NCI-H146 (cell line): Measurements from ENCODE around the gene PNMA8A.

ENCODE experiments used
- DNase-seq: peaks from one replicate; lab custom pipeline; 2025; lab: John Stamatoyannopoulos, UW

PNMA8A gene

DNA sequence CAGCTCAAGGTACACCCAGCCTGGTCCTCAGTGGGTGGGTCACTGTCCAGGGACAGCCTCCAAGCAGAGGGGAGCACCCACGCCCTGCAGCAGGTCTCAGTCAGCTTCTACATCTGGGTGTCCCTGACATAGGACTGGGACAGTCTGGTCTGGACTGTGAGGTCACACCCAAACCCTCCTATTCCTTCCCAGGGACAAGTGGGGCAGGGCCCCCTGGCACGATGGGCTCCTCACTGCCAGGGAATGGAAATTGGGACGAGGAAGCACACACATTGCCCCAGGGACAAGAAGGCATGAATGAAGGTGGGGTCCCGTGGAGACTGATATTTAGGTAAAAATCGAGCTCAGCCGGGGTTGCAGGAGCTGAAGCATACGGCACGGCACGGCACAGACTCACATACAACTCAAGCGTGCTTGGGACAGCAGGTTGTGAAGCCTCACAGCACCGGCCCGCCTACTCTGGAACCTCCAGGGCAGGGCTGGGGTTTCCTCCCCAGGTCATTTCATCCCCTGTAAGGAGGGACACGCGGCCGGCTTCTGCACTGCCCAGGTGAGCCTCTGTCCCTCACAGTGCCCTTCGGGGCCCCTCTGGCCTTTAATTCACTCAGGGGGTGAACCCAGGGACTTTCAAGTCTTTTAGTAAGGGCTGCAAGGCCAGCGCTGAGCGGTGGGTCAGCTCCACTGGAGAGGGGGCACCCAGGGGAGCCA lies 20.8 kb upstream of the PNMA8A start:
- DNase-seq, result no peak

DNA sequence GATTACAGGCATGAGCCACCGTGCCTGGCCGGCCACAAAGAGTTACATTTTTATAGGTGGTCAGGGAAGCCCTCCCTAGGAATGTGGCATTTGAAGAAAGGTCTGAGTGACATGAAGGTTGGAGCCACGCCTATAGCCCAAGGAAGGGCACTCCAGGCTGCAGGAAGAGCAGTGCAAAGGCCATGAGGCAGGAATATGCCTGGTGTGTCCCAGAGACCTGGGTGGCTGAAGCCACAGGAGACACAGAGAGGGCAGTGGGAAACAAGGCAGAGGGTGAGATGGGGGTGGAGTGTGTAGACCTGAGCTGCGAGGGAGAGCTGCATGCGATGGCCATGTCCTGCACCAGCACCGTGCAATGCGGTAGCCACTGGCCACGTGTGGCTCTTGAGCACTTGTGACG lies 19.4 kb upstream of the PNMA8A start:
- DNase-seq, result no peak

- DNase-seq, result no peak
Observed at GRCh38 chr19:46489445-46490272, 18.3 kb upstream of the PNMA8A start.

- no peak for DNase-seq
Observed at GRCh38 chr19:46488551-46488950, 17.2 kb upstream of the PNMA8A start.

- peak; percentile 61 for DNase-seq
Observed at GRCh38 chr19:46487802-46488445, 16.6 kb upstream of the PNMA8A start.

DNA sequence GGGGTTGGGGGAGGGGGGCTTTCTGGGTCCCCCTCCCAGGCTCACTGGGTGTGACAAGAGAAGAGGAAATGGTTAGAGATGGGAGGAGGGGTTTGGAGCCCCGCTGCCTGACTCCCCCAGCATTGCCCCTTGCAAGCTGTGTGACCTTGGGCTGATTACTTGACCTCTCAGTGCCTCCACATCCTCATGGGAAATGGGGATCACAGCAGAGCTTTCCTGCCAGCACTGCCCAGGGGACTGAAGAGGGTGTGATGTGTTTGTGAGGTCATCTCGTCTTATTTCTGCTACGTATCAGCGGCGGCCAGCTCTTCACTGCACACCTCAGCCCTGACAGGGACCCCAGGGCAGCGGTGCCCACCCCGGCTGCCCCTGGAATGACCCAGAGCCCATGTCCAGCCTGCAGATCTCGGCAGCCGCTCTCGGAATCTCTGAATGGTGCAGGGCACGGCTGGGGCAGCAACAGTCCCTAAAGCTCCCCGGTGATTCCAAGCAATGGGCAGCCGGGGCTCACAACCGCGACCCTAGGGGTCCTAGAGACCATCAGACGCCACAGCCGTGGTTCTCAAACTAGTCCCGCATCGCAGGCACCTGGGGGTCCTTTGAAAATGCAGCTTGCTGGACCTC lies 15.9 kb upstream of the PNMA8A start:
- DNase-seq, result no peak

DNA sequence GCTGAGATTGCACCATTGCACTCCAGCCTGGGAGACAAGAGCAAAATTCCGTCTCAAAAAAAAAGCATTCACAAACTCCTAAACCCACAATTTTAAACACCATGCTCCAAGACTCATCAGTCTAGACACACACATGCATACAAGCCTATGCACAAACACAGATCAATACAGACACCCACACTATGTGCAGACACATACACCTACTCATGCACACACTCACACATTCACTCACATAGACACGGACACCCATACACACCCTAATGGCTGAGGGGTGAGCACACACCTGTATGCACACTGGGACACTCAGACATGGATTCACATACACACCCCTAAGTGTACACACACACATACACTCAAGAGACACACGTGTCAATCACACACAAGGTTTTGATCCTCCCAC lies 15.0 kb upstream of the PNMA8A start:
- DNase-seq, result no peak

DNA sequence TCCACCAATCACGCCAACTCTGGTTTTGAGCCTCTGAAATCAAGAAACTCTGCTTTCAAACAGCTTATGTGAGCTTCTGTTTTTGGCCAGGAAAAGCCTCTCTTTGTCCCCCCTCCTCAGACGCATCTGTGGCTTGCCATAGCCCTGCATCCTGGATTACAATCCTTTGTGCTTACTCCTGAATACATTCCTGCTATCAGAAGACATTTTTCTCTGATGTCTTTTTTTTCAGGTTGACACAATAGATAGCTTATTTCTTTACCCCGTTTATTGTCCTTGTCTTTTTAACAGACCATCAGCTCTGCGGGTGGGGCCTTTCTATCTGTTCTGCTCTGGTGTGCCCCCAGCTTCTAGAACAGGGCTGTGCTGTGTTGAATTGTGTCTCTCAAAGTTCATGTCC lies 13.3 kb upstream of the PNMA8A start:
- no peak for DNase-seq

GRCh38 chr19:46482631-46483030 lies 11.3 kb upstream of the PNMA8A start:
- DNase-seq, result no peak

DNA sequence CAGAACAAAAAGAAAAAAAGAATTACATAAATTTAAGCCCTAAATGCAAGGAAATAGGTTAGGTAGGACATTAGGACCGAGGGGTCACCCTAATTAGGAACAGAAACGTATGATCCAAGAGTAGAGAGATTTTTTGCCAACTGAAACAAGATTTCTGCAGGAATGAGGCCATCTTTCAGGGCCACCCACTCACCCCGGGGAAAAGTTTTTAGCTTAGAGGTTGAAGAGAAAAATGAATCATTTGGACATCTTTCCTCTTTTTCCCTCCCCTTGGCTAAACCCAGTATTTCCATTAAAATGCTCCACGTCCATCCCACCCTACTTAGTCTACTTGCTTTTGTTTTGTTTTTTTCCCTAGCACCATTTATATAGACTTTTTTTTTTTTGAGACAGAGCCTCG lies 10.6 kb upstream of the PNMA8A start:
- no peak for DNase-seq

DNA sequence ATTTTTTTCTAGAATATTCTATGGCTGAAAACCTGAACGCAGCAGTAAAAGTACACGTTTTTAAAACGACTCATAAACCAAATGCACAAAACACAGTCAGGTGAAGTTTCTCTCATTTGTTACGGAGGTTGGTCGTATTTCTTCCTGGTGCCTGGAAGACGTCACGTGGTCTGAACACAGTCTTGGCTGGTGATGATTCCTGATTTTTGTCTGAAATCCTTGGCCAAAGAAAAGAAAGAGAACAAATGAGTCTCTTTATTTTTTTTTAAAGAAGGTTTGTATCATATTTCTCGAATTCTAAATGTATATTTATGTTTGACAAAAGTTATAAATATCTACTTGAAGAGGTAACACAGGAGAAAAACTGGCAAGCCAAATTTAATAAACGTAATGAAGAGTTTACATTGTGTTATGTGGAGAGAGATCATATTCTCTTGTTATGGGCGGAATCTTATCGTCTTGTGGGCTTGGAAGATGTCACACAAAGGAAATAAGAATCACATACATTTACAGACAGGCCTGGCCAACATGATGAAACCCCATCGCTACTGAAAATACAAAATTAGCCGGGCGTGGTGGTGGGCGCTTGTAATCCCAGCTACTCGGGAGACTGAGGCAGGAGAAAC lies 10.0 kb upstream of the PNMA8A start:
- DNase-seq, result no peak

DNA sequence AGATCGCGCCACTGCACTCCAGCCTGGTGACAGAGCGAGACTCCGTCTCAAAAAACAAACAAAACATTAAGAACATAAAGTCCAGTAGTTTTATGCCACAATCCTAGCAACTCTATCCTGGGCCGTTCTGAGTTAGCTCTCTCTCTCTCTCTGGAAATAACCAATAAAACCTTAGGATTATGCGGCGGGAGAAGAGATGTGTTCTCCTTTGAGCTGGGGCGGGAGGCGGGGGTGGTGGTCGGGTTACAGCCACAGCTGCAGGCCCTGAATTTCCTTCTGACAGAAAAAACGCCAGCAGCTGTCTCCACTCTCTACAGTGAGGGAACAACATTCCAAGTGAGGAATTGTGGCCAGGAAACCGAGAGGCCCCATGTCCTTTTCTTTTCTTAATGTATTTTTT lies 9.1 kb upstream of the PNMA8A start:
- DNase-seq, result no peak

GRCh38 chr19:46478356-46478986 lies 7.1 kb upstream of the PNMA8A start:
- DNase-seq, result peak; percentile 36

DNA sequence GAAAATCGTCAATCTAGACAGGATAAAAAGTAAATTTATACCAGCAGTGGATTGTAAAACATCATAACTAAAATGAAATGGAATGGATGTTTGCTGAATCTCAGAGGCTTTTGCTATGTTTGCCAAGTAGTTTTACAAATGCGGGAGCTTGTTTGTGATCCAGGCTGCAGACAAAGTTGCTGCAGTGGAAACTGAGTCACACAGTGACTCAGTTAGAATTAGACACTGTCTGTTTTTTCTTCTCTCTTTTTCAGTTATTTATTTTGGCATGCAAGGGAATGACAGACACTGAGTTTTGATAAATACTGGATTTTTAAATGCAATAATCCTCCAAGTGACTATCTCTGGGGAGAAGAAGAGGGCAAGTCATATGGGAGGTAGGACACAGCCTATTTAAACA lies 4.6 kb upstream of the PNMA8A start:
- DNase-seq, result no peak

- DNase-seq, result no peak
Observed at GRCh38 chr19:46474211-46474610, 2.8 kb upstream of the PNMA8A start.

DNA sequence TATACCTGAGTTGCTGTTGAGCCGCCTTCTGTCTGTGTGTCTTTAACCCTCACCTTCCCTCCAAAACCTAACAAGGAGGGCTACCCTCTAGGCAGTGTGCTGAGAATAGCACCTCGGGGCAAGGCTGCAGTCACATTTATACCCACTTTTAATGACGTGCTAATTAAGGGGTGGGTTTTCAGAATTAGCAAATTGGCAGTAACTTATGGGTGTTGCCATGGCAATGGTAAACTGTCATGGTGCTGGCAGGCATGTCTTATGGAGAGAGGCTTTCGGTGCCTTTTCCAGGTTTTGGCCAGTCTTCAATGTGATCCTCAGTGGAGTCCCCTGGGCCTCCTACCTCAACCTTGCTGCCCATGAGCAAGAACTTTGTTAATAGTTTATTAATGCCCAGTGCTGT lies 1.2 kb upstream of the PNMA8A start:
- no peak for DNase-seq

- no peak for DNase-seq
Observed at GRCh38 chr19:46471811-46472543, 614 bp upstream of the PNMA8A start.

DNA sequence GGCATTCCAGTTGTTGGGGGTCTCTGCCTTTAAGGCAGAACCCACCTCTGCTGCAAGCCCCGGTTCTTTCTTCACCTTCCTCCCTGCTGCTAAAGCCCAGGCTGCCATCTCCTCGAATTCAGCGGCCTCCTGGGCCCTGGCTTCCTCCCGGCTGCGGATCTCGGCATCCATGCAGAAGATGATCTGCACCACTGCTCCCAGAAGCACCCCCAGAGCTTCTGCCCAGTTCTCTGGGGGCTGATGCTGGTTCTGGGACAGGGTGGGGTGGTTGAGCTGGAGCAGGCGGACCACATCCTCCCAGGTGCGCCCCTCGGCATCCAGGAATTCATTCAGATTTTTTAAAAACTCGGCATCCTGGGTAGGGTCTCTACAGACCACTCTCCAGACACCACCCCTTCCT lies 987 bp downstream of the PNMA8A start:
- no peak for DNase-seq

- DNase-seq, result no peak
Observed at GRCh38 chr19:46469541-46470185, 1.7 kb downstream of the PNMA8A start.

DNA sequence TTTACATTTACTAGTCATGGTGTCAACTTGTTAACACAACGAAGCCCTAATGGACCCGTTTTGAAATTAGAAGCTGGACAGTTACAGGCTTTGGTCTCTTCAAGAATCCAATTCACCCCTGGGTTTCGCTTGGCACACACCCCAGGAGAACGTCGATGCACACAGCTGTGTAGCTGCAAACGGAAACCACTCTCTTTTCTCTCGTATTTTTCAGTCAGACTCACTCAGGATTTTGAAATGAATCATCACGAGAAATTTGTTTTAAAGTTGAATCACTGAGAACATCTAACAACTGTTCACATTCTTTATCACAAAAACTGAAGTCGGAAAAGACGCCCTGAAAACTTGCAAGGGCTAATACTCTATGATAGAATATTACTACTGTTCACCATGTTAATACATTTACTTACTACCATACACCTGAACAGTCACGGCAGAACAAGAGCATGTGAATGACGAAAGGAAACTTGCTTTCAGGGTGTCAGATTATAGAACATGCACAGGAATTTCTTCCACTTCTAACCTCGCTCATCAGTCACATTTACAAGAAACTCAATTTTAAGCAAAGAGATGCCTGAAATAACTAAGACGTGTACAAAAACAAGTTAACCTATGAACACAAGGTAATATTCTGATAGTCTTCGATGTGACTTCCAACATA lies 4.7 kb downstream of the PNMA8A start:
- DNase-seq, result no peak
